DMS114 treated with DMSO at 0.1 percent for 48 hours (cell line): ENCODE results near the gene ANKRD7.

ENCODE experiments used
- DNase-seq: peaks from one replicate; lab custom pipeline; 2025; ENCODE audit not compliant: unreplicated experiment; lab: John Stamatoyannopoulos, UW

The ANKRD7 gene, protein sequence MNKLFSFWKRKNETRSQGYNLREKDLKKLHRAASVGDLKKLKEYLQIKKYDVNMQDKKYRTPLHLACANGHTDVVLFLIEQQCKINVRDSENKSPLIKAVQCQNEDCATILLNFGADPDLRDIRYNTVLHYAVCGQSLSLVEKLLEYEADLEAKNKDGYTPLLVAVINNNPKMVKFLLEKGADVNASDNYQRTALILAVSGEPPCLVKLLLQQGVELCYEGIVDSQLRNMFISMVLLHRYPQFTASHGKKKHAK

DNA sequence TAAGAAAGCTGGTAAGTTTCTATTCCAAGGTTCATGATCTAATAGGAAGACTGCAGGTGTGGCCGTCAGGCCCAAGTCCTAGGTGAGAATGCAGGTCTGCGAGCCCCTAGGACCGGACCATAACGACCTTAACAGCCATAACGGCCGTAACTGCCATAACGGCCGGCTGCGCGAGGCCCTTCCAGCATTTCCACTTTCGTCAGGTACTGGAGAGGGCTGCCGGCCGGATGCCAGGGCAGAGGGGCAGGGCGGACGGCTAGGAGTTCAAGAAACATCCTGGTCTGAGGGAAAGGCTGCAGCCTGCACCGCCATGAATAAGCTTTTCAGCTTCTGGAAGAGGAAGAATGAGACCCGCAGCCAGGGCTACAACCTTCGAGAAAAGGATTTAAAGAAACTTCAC lies at the start of gene ANKRD7:
Gene ANKRD7, plus strand, starts transcription at position 184 of the 400 bp plus-strand sequence. Its CDS starts 127 bp downstream, at position 311.
- no peak for DNase-seq

DNA sequence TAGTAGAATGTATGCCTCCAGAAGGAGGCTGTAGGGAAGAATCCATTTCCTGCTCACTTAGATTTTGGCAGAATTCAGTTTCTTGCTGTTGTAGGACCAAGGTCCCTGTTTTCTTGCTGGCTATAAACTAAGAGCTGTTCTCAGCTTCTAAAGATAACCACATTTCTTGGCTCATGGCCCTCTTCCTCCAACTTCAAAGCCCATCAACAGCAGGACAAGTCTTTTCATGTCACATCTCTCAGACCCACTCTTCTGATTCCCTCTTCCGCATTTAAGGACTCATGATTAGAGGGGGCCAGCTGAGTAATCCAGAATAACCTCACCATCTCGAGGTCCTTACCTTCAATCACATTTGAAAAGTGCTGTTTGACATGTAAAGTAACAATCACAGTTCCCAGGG lies 48.8 kb upstream of the ANKRD7 start:
- DNase-seq: no peak

DNA sequence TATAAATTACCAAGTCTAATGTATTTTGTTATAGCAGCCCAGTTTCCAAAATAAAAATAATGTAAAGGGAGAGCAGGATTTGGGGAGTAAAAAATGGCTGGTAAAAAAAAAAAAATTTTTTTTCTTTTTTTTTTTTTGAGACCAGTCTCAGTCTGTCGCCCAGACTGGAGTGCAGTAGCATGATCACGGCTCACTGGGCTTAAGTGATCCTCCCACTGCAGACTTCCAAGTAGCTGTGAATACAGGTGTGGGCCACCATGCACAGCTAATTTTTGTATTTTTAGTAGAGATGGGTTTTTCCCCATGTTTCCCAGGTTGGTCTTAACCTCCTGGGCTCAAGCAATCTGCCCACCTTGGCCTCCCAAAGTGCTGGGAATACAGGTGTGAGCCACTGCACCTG lies 45.3 kb upstream of the ANKRD7 start:
- no peak for DNase-seq

DNA sequence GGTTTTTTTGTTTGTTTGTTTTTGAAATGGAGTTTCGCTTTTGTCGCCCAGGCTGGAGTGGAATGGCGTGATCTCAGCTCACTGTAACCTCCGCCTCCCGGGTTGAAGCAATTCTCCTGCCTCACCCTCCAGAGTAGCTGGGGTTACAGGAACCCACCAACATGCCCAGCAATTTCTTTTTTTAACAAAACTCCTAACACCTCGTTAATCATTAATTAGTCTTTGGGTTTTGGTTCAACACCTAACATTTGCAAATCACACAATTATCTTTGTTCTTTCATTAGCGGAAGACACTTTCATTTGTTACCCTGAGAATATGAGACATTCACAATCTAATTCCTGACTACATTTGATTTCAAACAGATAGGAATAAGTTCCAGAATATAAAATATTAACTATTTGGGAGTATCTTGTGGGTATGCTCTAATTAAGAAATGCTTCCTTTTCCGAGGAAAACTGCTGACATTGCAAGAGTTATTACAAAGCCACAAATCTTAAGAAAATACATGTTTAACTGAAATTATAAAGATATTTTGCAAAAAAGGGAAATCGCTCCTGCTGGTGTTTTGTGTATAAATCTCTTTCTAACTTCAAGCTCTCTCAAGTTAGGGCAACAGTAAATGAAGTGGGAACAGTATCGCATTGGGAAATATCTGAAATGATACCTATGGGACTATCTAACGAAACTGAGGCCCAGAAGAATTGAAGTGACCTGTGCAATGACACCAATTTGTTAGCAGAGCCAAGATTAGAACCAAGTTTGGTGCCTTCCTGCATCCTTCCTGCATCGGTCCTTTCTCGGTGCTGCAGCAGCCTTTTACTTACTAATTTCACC lies 41.7 kb upstream of the ANKRD7 start:
- no peak for DNase-seq

DNA sequence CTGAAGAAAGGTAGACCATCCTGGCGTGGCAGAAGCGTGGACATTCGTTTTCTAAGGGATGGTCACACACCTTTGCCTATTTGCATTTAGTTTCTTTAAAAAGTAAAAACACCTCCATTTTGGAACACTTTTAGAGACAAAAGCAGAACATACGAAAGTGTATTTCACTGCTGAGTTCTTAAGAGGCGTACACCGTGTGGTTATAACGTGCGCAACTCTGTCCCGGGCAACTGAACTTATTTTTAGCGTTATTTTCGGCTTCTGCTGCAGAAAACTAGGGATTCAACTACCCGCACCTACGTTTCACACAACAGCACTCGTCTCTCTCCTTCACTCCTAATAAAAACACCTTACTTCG lies 41.1 kb upstream of the ANKRD7 start:
- DNase-seq: no peak

DNA sequence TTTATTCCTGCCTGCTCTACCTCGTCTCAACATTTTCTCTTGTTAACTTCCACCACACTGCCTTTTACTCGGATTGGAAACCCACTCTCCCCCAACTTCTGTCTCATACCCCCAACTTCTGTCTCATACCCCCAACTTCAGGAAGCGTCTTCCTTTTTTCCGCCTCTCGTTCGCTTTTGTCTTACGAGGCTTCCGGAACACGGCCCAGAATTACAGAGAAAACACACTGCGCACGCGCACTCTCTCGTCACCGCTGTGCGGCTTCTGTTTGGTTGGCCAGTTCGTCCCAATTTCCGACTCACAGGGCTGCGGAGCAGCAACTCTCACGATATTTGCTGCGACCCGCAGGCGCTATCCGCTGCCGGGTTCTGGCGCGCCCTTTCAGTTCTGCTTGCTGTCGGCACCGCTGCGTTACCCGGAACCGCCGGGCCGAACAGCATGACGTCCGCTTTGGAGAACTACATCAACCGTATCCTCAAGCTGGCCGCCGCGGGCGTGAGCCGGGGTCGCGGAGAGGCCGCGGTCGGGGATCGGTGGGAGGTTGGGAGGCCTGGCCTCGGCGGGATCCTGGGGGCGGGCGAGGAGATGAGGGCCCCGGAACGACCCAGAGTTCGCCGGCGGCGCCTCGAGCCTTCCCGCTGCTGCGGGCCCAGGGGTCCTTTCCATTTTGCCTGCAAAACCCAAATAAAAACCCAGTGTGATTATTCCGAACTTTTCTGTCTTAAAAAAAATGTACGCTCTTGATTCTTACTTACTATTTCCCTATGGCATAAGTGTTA lies 40.5 kb upstream of the ANKRD7 start, which contains the start of gene LSM8:
Gene LSM8, plus strand, starts transcription at position 379 of the 779 bp plus-strand sequence. Its CDS starts 60 bp downstream, at position 439.
- peak; percentile 95 for DNase-seq

DNA sequence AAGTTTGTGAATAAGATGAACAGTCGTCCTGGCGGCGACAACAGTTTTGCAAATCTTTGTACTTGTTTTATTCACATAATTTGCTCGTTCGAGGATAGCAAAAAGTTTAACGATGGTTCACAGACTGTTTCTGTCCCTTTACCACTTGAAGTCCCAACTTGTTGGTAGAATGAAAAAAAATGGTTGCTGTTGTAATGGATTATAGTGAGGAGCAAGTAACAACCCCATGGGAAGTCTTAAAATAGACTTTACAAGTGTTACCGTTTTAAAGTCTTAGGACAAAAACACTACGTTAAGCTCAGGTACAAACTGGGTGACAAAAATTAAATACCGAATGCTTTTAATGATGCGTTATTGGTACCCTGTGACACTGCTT lies 40.0 kb upstream of the ANKRD7 start:
- DNase-seq: peak; percentile 7

DNA sequence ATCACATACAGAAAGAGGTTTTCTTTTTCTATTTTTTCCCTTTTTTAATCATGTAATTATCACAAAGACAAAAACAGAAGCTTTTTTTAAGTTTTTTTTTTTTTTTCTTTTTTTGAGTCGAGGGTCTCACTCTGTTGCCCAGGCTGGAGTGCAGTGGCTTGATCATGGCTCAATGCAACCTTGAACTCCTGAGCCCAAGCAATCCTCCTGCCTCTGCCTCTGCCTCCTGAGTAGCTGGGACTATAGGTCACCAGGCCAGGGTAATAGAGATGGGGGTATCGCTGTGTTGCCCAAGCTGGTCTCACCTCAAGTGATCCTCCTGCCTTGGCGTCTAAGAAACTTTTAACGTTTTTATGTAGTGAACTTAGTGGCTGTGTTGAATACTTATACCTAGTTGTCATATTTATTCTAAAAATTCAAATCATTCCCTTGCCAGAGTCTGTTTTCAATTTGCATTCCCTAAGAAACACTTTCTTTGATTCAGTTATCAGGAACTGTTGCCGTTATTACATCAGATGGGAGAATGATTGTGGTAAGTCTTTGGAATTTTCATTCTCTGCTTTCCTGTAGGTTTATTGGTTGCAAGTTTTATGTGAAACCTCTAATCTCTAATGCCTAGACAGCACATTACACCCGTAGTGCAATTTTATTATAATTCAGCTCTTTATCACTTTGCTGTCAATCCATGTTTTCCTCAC lies 39.2 kb upstream of the ANKRD7 start:
- no peak for DNase-seq

DNA sequence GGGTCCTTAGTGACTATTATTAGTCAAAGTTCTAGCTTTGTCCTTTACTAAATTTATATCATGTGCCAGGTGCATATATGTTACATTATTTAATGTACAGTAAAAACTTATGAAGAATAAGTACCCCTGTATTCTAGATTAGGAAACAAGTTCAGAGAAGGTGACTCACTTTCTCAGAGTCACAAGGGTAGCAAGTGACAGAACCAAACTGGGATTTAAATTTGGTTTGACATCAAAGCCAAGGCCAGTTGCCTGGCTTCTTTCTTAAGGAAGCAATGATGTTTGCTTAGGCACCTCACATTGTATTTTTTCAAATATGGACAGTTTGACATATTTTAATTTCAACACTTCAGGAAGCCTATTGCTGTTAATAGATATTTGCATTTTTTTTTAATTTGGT lies 38.0 kb upstream of the ANKRD7 start:
- DNase-seq: no peak

DNA sequence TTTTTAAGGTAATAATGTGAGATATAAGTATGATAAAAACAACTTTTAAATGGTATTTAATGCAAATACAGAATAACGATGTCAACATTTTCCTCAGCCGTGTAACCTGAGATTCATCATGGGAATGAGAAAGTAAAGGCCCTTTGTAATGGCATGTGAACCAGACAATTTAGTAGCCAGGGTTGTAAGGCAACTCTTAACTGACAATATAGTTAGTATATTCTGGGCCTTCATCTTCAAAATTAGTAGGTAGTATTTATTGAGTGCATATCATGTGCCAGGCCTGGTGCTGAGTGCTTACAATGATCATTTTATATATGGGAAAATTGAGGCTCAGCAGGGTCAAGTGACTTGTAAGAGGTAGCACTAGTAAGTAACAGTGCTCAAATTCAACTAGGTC lies 29.9 kb upstream of the ANKRD7 start:
- DNase-seq: no peak

DNA sequence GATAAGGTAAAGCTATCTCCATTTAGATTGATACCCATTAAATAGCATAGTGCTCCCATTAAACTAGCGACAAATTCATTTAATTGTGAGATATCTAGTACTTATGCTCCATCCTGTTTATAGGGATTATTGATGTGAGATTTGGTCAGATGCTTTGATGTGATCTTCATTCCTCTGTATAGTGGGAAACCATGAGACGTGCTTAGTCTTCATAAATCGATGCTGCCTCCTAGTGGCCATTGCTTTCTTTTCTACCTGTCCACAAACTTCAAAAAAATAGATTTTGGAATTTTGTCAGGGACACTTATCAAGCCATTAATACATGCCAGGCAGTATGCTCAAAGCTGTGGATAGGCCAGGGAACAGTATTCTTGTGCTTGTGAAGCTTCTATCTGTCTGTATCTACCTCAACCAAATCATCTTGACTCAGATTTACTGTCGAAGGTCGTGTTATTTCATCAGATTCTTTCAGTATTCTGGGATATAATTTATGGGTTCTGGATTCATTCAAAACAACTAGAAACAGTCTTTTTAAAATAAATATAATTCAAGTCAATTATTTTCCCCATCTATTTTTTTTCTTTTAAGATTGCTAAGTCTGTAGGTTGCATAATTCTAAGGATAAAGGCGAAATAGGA lies 28.5 kb upstream of the ANKRD7 start:
- DNase-seq: peak; percentile 36

DNA sequence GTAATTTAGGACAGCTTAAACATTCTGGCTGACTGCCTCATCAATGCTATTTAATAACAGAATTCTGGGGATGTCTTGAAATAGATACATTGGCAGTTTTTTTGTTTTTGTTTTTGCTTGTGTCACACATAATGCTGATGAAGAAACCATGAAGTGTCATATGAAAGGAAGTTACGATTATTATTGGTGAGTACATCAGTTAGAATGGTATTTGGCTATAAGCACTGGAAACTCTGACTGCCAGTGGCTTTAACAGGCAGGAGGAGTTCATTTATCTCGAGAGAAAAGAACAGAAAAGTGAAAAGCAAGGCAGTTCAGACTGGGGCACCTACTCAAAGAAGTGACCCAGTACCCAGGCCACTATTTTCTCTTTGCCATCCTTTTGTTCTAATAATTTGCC lies 22.4 kb upstream of the ANKRD7 start:
- DNase-seq: no peak

DNA sequence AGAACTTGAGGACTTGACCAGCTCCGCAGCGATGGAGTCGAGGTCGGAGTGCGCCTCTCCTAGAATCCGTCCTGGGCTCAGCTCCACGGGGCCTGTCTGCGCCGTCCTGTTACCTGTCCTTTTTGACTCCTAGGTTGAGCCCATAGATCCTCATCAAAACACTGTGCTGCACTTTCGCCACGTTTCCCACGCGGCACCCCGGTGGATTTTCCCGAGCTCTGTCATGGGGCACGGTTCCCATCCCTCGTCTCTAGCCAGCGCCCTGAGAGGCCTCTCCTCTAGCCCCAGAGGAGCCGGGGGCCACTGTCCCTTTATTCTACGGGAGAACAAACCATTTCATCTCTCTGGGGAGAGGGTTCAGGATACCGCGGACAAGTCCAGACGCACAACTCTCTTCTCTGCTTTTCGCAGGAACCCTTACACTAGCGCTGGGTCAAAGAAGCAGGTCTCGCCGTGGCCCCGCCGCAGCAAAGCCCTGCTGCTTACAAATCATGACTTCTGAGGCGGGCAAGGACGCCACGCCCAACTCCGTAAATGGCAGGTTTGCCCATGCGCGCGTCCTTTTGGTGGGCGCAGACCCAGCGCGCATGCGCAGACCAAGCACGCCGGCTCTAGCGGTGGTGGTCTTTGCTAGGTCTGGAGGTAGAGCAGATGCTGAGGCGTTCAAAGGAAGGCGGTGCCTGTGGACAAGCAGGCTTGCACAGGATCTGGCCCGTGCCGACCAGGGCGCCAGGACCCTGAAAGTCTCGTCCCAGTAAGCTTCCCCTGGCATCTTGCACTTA lies 10.3 kb upstream of the ANKRD7 start:
- peak; percentile 69 for DNase-seq

DNA sequence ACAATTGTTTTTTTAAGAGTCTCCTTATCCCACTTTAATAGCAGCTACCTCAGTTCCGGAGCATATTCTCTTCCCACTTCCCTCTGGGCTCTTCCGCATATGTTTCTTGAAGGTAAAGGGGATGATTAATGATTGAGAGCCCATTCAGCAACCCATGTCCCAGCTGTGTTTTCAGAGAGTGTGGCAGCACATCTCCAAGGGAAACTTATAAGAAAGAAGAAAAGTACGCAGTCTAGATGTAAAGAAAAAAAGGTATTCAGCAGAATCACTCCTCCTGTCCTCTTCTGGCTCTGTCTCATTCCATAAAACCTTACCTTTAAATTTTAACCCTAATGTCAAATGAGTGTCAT lies 9.7 kb upstream of the ANKRD7 start:
- DNase-seq: no peak

DNA sequence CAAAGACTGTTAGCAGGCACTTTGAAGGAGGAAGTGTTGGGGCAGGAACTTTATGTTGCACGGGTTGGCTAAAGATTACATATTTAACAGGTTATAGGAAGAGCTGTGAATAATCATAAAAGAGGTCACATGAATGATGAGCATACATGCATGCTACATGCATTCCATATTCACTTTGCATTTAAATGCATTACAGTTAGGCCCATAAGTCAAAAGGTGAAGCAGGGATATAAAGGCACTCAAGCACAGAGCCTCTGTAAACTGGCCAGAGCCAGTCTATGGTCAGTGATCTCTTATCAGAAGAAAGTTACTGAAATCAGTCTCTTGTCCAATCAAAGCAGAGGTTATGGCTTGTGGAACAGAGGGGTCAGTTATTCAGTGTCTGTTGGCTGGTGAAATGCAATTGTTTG lies 7.3 kb upstream of the ANKRD7 start:
- DNase-seq: no peak

DNA sequence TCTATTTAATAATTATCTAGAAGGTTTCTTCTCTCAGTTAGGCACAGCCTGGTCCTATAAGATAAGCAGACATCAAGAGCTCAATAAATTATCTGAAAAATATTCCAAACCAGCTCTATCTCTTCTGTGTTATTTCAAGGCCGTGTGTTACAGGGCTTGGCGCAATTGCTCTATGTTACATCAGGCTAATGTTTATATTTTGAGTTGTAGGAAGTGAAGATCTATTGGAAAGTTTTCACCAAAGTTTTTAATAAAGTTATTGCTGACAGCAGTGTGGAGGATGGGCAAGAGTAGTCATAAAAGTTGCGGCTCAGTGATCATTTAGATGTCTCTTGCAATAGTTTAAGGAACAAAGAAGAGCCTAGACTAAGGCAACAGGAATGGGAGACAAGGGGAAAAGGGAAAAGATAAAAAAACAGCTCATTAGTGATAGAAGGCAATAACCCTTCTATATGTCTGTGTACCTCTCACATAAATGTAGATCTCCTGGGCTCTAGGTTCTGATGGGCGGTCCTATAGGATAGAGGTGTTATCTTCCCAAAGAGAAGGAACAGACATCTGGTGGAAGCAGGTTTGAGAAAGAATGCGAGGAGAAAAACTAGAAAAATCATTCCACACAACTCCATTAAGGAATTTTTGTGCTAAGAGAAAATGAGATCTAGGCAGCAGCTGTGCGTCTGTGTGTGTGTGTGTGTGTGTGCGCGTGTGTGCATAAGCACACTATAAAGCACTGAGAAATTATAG lies 5.9 kb upstream of the ANKRD7 start:
- DNase-seq: no peak

DNA sequence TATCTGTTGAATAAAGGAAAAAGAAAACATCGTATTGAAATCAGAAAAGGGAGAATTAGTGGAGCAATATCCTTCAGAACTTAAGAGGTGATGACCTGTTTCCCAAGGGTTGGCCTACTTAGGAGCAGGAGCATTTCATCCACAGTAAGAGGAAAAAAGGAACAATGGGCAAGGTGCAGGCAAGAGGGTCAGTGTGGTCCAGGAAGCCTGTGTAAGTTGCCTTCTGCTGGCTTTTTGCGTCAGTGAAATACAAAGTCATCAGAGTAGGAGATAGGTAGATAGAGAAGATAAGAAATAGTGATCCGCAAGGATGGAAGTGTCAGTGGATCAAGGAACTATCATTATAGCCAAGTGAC lies 5.4 kb upstream of the ANKRD7 start:
- DNase-seq: no peak

DNA sequence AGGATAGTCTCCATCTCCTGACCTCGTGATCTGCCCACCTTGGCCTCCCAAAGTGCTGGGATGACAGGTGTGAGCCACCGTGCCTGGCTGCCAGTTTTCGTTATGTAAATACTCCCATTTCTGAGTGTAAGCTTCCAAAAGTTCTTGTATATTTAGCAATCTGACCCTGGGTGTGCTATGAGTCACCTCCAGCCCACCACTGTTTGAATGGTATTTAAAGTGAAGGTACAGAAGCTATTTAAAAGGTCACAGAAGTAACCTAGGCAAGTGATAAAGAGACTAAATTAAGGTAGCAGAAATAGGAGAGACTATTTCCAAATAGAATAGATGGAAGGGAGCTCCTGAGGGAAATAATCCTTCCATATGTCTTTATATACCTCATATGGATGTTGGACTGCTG lies 3.9 kb upstream of the ANKRD7 start:
- no peak for DNase-seq

DNA sequence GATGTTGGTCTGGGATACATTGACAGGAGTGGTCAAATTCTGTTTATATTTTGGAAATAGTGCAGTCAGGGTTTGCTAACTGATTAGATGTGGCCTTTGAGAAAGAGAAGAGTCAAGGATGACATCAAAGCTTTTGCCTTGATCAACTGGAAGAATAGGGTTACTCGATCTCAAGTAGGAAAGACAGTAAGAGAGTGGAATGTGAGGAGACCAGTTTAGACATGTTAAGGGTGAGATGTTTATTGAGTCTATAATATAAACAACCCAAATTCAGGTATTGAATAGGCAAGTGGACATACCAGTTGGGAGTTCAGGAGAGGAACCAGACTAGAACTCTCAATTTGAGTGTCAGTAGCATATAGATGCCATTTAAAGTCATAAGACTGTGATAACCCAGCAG lies 1.9 kb upstream of the ANKRD7 start:
- no peak for DNase-seq
